Osteocyte (in vitro differentiated cells): ENCODE measurements around the gene DHRS4L2. TPM values are rescaled to one million over a fixed set of nuclear protein-coding genes. Genes with fewer than 3 reads are reported as not detected.
A peak's percentile ranks its signal among the peaks of the same experiment; 100 is the strongest.
"Not testable (repeated sequence)": the region's sequence is repeated elsewhere in the genome, so short reads cannot be mapped to it uniquely, and the experiment has no call there.

Experiments
- DNase-seq: peaks from one replicate; pipeline ENCODE4 v3.0.0; 2021; ENCODE audit warnings: mixed read lengths; ENCODE audit not compliant: unreplicated experiment; ENCODE audit errors: extremely low spot score
- H3K27ac Mint-ChIP-seq: one replicate; pipeline ENCODE4 v1.8.0; 2021; ENCODE audit warnings: mild to moderate bottlenecking, mixed read lengths; ENCODE audit not compliant: unreplicated experiment
- H3K27me3 Mint-ChIP-seq: one replicate; pipeline ENCODE4 v1.8.0; 2021; ENCODE audit warnings: mixed read lengths; ENCODE audit not compliant: unreplicated experiment
- H3K36me3 Mint-ChIP-seq: one replicate; pipeline ENCODE4 v1.8.0; 2021; ENCODE audit warnings: mixed read lengths; ENCODE audit not compliant: unreplicated experiment
- H3K4me1 Mint-ChIP-seq: one replicate; pipeline ENCODE4 v1.8.0; 2021; ENCODE audit warnings: mixed read lengths; ENCODE audit not compliant: unreplicated experiment
- H3K4me3 Mint-ChIP-seq: one replicate; pipeline ENCODE4 v1.8.0; 2021; ENCODE audit warnings: mild to moderate bottlenecking, moderate library complexity, mixed read lengths; ENCODE audit not compliant: unreplicated experiment
- H3K9me3 Mint-ChIP-seq: one replicate; pipeline ENCODE4 v1.8.0; 2021; ENCODE audit warnings: mixed read lengths; ENCODE audit not compliant: unreplicated experiment
- CTCF ChIP-seq: fragments of 200-600 bp; sonication (generic); IDR thresholded peaks from 2 replicates; pipeline ENCODE4 v1.5.0; 2021; ENCODE audit warnings: antibody characterized with exemption, mild to moderate bottlenecking, moderate library complexity
- long read RNA-seq: library from polyadenylated mRNA; unstranded; transcript quantifications from one replicate; pipeline ENCODE4 v2.0.0, GENCODE V29; 2021
- total RNA-seq: library from RNA; stranded (reverse); gene quantifications from 2 replicates; pipeline ENCODE4 v1.2.1, GENCODE V29; 2021

Gene DHRS4L2
- 15.9 and 17.1 TPM in 2 replicates for total RNA-seq
- long read RNA-seq, partial matches to known transcripts, result 0 of 6 reads
- long read RNA-seq, other reads (novel, unspliced or antisense), result 6 of 6 reads

- H3K27ac Mint-ChIP-seq, DNase-seq, H3K9me3 Mint-ChIP-seq: not testable (repeated sequence)
These were observed at the start of gene DHRS4L2 for GRCh38 chr14:23988607-23989363. TSS of gene DHRS4L2 (plus strand) at chr14:23988929. CDS start at chr14:23988948, 19 bp downstream.

DNA sequence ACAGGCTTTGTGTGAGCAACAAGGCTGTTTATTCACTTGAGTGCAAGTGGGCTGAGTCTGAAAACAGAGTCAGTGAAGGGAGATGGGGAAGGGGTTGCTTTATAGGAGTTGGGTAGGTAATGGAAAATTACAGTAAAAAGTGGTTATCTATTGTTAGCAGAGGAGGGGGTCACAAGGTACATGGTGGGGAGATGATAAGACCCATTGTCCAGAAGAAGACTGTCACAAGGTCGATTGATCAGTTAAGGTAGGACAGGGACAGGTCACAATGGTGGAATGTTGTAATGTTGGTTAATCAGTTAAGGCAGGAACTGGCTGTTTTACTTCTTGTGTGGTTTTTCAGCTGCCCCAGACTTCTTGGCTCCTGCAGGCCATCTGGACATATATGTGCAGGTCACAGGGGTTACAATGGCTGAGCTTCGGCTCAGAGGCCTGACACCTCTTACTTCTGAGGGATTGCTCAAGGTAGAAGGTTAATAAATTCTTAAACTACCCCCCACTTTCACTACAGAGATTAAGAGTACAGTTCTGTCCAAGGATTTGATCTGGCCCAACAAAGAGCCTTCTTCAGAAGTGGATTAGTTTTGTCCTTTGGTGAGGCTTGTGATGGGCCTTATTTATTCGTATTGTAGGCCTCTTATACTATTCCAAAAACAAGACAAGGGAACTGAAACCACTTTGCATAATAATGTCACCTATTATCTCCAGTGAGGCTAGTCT is 49.0 kb upstream of the DHRS4L2 start:
- Mint-ChIP-seq H3K4me1 (no peaks in the 10 kb centered on the region), H3K36me3 (peaks cover 19% of the 10 kb centered on the region), H3K27ac (no peak overlapping the region), H3K9me3 (no peaks in the 10 kb centered on the region), H3K4me3 (no peak overlapping the region), H3K27me3 (peaks cover 1% of the 10 kb centered on the region)
- no peak for TF ChIP-seq CTCF
- DNase-seq, result no peak

More at GRCh38 chr14:23988607-23989363, at the start of gene DHRS4L2:
- peak within 1 kb of the TSS; percentile 4 for H3K4me3 Mint-ChIP-seq
- not testable (repeated sequence) for H3K27me3 Mint-ChIP-seq, H3K4me1 Mint-ChIP-seq, H3K36me3 Mint-ChIP-seq

DNA sequence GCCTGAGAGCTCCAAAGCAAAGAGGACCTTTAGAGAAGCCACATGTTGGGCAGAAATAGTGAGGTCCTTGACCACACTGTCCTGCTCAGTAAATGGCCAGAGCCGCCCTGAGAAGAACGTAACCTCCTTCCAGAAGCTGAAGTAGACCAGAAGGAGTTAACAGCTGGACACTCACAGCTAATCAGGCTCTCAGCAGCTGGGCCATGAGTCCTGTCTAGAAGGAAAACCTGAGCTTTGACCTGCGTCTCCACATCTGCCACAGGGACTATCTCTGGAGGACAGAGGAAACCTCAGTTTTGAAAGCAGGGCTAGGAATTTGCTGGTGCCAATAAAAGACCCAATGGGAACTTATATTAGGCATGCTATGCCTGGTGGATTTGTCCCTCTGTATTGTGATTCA is 47.5 kb upstream of the DHRS4L2 start:
- no peak for DNase-seq
- Mint-ChIP-seq H3K9me3 (no peaks in the 10 kb centered on the region), H3K4me1 (no peaks in the 10 kb centered on the region), H3K36me3 (peaks cover 19% of the 10 kb centered on the region), H3K27ac (no peak overlapping the region), H3K4me3 (no peak overlapping the region), H3K27me3 (no peaks in the 10 kb centered on the region)
- TF ChIP-seq CTCF, result no peak

GRCh38 chr14:23941669-23942068 is 47.1 kb upstream of the DHRS4L2 start:
- Mint-ChIP-seq H3K36me3 (peaks cover 19% of the 10 kb centered on the region), H3K4me1 (no peaks in the 10 kb centered on the region), H3K4me3 (no peak overlapping the region), H3K27me3 (no peaks in the 10 kb centered on the region), H3K27ac (no peak overlapping the region), H3K9me3 (no peaks in the 10 kb centered on the region)
- no peak for DNase-seq
- TF ChIP-seq CTCF, result no peak

GRCh38 chr14:23942587-23942986 is 46.1 kb upstream of the DHRS4L2 start:
- Mint-ChIP-seq H3K9me3 (peaks cover under 1% of the 10 kb centered on the region), H3K36me3 (peaks cover 19% of the 10 kb centered on the region), H3K27ac (no peak overlapping the region), H3K27me3 (no peaks in the 10 kb centered on the region), H3K4me3 (no peak overlapping the region), H3K4me1 (no peaks in the 10 kb centered on the region)
- TF ChIP-seq CTCF, result no peak
- DNase-seq, result no peak

DNA sequence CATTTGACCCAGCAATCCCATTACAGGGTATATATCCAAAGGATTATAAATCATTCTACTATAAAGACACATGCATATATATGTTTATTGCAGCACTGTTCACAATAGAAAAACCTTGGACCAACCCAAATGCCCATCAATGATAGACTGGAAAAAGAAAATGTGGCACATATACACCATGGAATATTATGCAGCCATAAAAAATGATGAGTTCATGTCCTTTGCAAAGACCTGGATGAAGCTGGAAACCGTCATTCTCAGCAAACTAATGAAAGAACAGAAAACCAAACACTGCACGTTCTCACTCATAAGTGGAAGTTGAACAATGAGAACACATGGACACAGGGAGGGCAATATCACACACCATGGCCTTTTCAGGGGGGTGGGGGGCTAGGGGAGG is 39.7 kb upstream of the DHRS4L2 start:
- H3K36me3 Mint-ChIP-seq, result peaks cover 12% of the 10 kb centered on the region
- not testable (repeated sequence) for DNase-seq, H3K4me3 Mint-ChIP-seq, H3K27ac Mint-ChIP-seq, H3K27me3 Mint-ChIP-seq
- H3K9me3 Mint-ChIP-seq, result peaks cover 18% of the 10 kb centered on the region
- peaks cover 14% of the 10 kb centered on the region for H3K4me1 Mint-ChIP-seq
